HT-29 (cell line): ENCODE results near the gene DHRS11. TPM values are rescaled to one million over a fixed set of nuclear protein-coding genes. Genes with fewer than 3 reads are reported as not detected.
A peak's percentile ranks its signal among the peaks of the same experiment; 100 is the strongest.

Experiments
- DNase-seq: peaks from one replicate; pipeline ENCODE4 v3.0.0-alpha.2; 2015; ENCODE audit warnings: low spot score
- total RNA-seq: library from RNA; depleted of rRNA; stranded (reverse); fragments of >200 nt; shearing (Covaris generic); gene quantifications from 2 replicates; pipeline ENCODE4 v1.2.3, GENCODE V29; 2014

The DHRS11 gene
- total RNA-seq, 1 experiment from 2014 or later = 124 TPM

- no peak for DNase-seq
Observed at GRCh38 chr17:36614081-36614480, 22.4 kb downstream of the DHRS11 start.

DNA sequence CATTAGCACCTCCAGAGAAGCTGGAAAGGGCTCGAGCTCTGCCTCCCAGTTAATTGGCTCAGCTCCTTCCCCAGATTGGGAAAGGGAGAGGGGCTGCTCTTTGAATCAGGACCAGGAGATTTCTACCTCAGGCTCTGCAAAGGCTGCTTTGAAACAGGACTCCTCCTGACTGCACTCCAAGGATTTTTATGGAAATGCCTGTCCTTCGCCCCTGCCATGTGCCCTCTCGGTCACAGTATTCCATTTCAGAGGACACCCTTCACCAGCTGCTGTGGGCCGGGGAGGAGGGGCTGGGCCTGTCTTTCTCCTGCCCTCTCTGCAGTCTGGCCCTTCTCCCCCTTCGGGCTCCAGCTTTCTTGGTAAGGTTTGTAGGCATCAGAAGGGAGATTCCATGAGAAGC is 23.3 kb downstream of the DHRS11 start:
- no peak for DNase-seq

DNA sequence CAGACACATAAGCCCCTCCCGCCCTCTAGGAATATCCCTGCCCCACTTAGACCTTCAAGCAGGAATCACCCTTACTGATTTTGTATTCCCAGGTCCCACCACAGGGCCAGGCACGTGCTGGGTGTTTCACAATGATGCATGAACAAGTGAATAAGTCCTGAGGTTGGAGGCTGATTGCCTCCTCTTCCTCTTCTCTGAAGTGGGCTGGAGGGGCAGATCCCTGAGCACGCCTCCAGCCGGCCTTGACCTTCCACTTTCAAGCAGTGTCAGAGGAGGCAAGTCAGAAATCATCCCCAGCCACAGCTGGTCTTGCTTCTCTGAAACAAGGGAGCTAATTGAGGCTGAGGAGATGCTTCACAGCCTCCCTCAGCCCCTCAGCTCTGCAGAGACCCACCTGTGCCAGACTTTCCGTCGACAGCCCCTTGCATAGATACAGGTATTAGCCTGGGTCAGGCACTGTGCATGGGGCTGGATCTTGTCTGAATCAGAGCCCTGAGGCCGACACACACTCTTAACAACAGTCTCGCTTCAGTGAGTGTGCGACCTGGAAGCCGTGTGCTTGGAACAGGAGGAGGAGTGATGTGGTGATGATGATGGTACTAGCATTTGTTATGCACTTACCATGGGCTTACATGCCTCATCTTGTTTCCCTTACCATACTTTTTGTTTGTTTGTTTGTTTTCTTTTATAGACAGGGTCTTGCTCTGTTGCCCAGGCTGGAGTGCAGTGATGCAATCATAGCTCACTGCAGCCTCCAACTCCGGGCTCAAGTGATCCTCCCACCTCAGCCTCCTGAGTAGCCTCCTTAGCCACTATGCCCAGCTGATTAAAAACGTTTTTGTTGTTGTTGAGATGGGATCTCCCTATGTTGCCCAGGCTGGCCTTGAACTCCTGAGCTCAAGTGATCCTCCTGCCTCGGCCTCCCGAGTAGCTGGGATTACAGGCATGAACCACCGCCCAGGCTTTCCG is 24.7 kb downstream of the DHRS11 start:
- no peak for DNase-seq

DNA sequence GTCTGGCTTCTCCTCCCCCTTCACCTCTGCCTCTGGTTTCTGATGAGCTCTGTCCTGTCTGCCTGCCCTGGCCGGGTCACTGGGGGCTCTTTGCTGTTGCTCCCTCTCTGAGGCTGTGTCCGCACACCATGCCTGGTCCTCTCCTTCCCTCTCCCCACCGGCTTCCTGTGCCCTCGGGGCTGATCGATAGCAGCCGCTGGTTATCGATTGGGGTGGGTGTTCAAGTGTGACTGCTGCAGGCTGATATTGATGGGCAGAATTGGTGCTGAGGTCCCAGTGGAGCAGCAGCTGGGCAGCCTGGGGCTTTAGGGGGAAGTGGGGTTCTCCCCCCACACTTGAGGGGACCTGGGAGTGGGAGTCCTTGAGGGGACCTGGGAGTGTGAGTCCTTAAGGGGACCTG is 26.1 kb downstream of the DHRS11 start:
- no peak for DNase-seq

DNA sequence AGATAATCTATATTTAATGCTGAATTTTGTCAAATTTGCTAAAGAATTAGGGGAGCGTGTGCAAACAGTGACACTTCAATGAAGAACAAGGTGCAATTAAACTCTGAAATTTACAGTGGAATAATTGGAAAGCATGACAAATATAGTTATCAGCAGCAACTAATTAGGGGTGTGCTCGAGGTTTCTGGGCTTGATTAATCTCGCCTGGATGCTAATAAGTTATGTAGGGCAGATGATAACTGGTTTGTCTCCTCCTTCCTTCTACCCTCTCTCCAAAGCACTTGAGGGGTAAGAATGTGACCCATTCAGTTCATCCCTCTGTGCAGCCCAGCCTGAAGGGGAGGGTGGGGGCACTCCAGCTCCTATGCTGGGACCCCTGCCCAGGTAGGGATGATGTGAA is 31.6 kb downstream of the DHRS11 start:
- no peak for DNase-seq

- no peak for DNase-seq
Observed at GRCh38 chr17:36625188-36625587, 33.5 kb downstream of the DHRS11 start.

DNA sequence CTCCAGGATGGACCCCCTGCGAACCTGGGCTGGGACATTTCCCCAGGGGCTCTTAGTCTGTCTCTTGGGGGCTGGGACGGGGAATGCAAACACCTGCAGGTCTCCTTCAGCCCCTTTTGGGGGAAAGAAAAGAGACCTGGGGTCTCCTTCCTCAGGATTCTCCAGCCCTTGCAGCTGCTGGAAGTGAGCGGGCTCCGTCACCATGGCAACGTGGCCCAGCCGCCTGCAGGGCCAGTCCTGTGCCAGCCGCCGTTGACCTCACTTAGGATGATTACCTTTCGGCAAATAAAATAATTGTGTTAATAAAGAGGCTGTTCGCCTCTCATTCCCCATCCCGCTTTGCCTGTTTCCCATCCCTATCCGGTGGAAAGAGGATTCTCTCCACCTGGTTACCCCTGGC is 35.4 kb downstream of the DHRS11 start:
- no peak for DNase-seq

DNA sequence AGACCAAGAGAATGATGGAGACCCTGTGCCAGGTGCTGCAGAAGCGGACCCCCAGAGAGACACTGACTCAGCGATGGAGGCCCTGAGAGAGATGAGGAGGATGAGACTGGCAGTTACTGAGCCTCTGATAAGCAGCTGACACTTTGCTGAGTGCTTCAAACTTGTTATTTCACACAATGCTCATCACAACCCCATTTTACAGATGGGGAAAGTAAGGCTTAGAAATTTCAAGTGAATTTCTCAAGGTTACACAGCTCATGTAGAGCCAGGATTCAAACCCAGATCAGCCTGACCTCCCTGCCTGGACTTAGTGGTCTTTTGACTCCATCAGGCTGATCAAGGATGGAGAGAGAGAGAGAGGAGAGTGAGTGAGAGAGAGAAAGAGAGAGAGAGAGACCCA is 36.9 kb downstream of the DHRS11 start:
- DNase-seq = no peak

- DNase-seq = peak; percentile 92
Observed at GRCh38 chr17:36629252-36629847, 37.7 kb downstream of the DHRS11 start.

GRCh38 chr17:36629970-36630502 is 38.4 kb downstream of the DHRS11 start:
- no peak for DNase-seq

- DNase-seq = no peak
Observed at GRCh38 chr17:36631022-36631421, 39.3 kb downstream of the DHRS11 start.

- no peak for DNase-seq
Observed at GRCh38 chr17:36632916-36633771, 41.5 kb downstream of the DHRS11 start.

GRCh38 chr17:36640346-36640745 is 48.7 kb downstream of the DHRS11 start:
- no peak for DNase-seq

GRCh38 chr17:36640836-36641235 is 49.2 kb downstream of the DHRS11 start:
- DNase-seq = no peak

GRCh38 chr17:36641331-36641876 is 49.7 kb downstream of the DHRS11 start:
- no peak for DNase-seq

DNA sequence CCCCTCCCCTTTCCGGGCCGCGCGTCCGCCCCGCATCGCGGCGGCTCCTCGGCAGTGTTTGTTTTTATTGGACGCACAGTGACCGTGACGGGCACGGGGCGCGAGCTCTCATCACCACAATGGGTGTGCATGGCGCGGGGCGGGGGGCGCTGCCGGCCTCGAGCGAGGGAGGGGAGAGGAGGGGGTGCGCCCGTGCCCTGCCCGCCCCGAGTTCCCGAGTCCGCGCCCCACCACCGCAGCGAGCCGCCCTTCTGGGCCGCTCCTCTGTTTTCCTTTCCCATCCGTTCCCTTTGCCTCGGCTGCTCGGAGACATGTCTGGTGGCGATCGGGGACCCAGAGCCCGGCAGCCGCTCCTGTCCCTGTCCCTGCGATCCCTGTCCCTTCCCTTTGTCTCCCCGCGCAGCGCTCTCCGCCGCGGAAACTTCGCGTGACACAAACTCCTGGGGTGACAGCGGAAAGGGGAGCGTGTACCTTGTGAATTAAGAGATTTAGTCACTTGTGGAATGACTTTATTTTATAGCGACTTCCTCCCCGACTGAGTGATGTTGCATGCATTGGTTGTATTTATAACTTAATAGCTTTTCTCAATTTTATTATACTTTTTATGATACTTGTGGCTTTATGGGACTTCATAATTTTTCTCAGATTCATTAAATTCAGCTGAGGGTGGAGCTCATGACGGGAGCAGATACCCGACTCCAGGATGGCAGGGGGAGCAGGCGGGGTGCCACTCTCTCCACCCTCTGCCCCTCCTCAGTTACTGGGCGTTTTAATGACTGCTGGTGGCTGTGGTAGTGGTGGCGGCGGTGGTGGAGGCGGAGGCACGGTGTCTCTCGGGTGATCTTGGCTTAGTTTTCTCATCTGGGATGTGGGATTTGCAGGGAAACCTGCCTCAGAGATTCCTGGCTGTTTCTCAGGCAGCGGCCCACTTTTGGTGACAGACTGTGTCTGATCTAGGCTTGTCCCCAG is 50.5 kb downstream of the DHRS11 start:
- DNase-seq = no peak

- no peak for DNase-seq
Observed at GRCh38 chr17:36643086-36643685, 51.5 kb downstream of the DHRS11 start.

DNA sequence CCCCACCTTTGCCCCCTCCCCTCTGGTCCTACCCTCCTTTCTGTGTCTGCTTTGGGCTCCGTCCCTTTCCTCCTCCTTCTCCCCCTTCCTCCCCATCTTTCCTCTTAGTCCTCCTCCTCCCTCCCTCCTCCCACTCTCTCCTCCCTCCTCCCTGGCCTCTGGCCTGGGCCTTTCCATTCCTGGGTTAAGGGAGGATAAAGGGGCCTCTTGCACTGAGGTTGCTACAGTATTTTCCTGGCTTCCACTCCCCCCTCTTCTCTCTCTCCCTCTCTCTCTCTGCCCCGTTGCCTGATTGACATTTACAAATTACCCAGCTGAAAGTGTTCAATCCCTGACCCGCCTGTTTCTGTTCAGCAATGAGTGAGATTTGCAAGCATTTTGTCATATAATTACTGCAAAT is 53.7 kb downstream of the DHRS11 start:
- DNase-seq = no peak

DNA sequence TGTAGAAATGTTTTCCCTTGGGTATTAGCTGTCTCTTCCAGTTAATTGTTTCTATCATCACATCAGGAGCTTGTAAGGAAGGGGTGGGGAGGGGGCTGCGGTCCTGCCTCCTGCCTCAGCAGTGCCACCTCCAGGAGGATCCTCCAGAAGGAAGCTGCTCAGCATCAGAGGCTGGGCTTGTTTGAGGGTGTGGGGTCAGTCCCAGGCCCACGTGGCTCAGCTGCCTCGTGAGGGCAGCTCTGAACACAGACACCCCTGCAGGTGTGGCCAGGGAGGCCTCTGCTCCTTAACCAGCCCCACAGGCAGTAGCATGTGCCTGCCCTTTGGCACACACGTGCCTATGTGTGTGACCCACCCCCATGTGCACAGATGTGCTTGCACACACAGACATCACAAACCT is 56.0 kb downstream of the DHRS11 start:
- DNase-seq = no peak
